Activated CD8-positive, alpha-beta memory T cell treated with anti-CD3 and anti-CD28 coated beads, Interleukin-2, amount 10 ng/mL, durations not matched to agents 7 days and 5 days (primary cell): Measurements from ENCODE around the gene MYOM1. TPM values are rescaled to one million over a fixed set of nuclear protein-coding genes. Genes with fewer than 3 reads are reported as not detected.
A peak's percentile ranks its signal among the peaks of the same experiment; 100 is the strongest.
"Not testable (repeated sequence)": the region's sequence is repeated elsewhere in the genome, so short reads cannot be mapped to it uniquely, and the experiment has no call there.

Experiments used
- ATAC-seq: fragments of 150-1000 bp; cut with Tn5 transposase; one replicate; pipeline ENCODE4 v1.10.0; 2021; ENCODE audit warnings: moderate library complexity
- CTCF ChIA-PET: fragments of 350-600 bp; sonication (Branson Sonifier 250); formaldehyde crosslinking; loops from one replicate; lab custom pipeline; 2021; ENCODE audit warnings: antibody characterized with exemption; lab: Charles Lee
- DNase-seq: peaks from one replicate; pipeline ENCODE4 v3.0.0-alpha.2; 2020
- H3K27ac Mint-ChIP-seq: one replicate; pipeline ENCODE4 v1.8.0; 2021; ENCODE audit warnings: mild to moderate bottlenecking, mixed read lengths
- H3K27me3 Mint-ChIP-seq: one replicate; pipeline ENCODE4 v1.8.0; 2021; ENCODE audit warnings: mixed read lengths
- H3K36me3 Mint-ChIP-seq: one replicate; pipeline ENCODE4 v1.8.0; 2021; ENCODE audit warnings: mild to moderate bottlenecking, mixed read lengths
- H3K4me1 Mint-ChIP-seq: one replicate; pipeline ENCODE4 v1.8.0; 2021; ENCODE audit warnings: mixed read lengths
- H3K4me3 Mint-ChIP-seq: one replicate; pipeline ENCODE4 v1.8.0; 2021; ENCODE audit warnings: mild to moderate bottlenecking, moderate library complexity, mixed read lengths
- H3K9me3 Mint-ChIP-seq: one replicate; pipeline ENCODE4 v1.8.0; 2022; ENCODE audit warnings: low read depth, mixed read lengths
- total RNA-seq, 2 experiments: library from RNA; stranded (reverse); gene quantifications; one replicate each; pipeline ENCODE4 v1.2.3, GENCODE V29; 2021

MYOM1 gene
- total RNA-seq, 2 experiments from 2014 or later: 1.6 to 3.8 TPM

GRCh38 chr18:3084206-3084605 lies 135.6 kb downstream of the MYOM1 start:
- no peak for ATAC-seq
- no peak for DNase-seq
- peaks cover 3% of the 10 kb centered on the region for H3K4me1 Mint-ChIP-seq
- H3K4me3 Mint-ChIP-seq: no peak overlapping the region
- no peaks in the 10 kb centered on the region for H3K9me3 Mint-ChIP-seq
- no peak overlapping the region for H3K27ac Mint-ChIP-seq
- CTCF ChIA-PET: interaction anchor here (1.3 kb wide), 1 partner anchor 21 kb away, joined by 6 read pairs; no protein-coding TSS in a partner anchor
- no peaks in the 10 kb centered on the region for H3K27me3 Mint-ChIP-seq
- H3K36me3 Mint-ChIP-seq: no peaks in the 10 kb centered on the region

GRCh38 chr18:3083766-3084165 lies 136.0 kb downstream of the MYOM1 start:
- Mint-ChIP-seq H3K9me3 (no peaks in the 10 kb centered on the region), H3K4me1 (peaks cover 3% of the 10 kb centered on the region), H3K27ac (no peak overlapping the region), H3K4me3 (no peak overlapping the region), H3K36me3 (no peaks in the 10 kb centered on the region), H3K27me3 (no peaks in the 10 kb centered on the region)
- CTCF ChIA-PET: interaction anchor here (1.3 kb wide), 1 partner anchor 21 kb away, joined by 6 read pairs; no protein-coding TSS in a partner anchor
- DNase-seq: no peak
- ATAC-seq: no peak

- CTCF ChIA-PET: interaction anchor here (1.2 to 2.1 kb wide), 2 partner anchors 20 to 47 kb away, joined by 3 to 6 read pairs; no protein-coding TSS in a partner anchor
- Mint-ChIP-seq H3K36me3 (no peaks in the 10 kb centered on the region), H3K4me1 (no peaks in the 10 kb centered on the region), H3K4me3 (no peak overlapping the region), H3K27me3 (no peaks in the 10 kb centered on the region), H3K9me3 (no peaks in the 10 kb centered on the region), H3K27ac (no peak overlapping the region)
- DNase-seq (no peak), ATAC-seq (no peak)
Measured at GRCh38 chr18:3081584-3081991, 138.2 kb downstream of the MYOM1 start.

- DNase-seq (no peak), ATAC-seq (no peak)
- Mint-ChIP-seq H3K4me3 (no peak overlapping the region), H3K27ac (no peak overlapping the region), H3K36me3 (no peaks in the 10 kb centered on the region), H3K4me1 (no peaks in the 10 kb centered on the region), H3K27me3 (no peaks in the 10 kb centered on the region), H3K9me3 (no peaks in the 10 kb centered on the region)
- CTCF ChIA-PET: interaction anchor here (0.7 to 6.2 kb wide), 3 partner anchors 16 to 85 kb away, joined by 3 to 56 read pairs (median 3); no protein-coding TSS in a partner anchor
Measured at GRCh38 chr18:3079653-3080052, 140.1 kb downstream of the MYOM1 start.

GRCh38 chr18:3075491-3075890 lies 144.3 kb downstream of the MYOM1 start:
- CTCF ChIA-PET: interaction anchor here (1.3 to 6.2 kb wide), 4 partner anchors 12 to 170 kb away, joined by 3 to 56 read pairs (median 8); no protein-coding TSS in a partner anchor
- peaks cover 9% of the 10 kb centered on the region for H3K4me1 Mint-ChIP-seq
- H3K9me3 Mint-ChIP-seq: no peaks in the 10 kb centered on the region
- no peak overlapping the region for H3K4me3 Mint-ChIP-seq
- no peaks in the 10 kb centered on the region for H3K36me3 Mint-ChIP-seq
- ATAC-seq (no peak), DNase-seq (peak; percentile 25)
- H3K27ac Mint-ChIP-seq: no peak overlapping the region
- H3K27me3 Mint-ChIP-seq: no peaks in the 10 kb centered on the region

- H3K36me3 Mint-ChIP-seq: no peaks in the 10 kb centered on the region
- peaks cover 19% of the 10 kb centered on the region for H3K4me1 Mint-ChIP-seq
- no peak for ATAC-seq
- H3K27me3 Mint-ChIP-seq: no peaks in the 10 kb centered on the region
- CTCF ChIA-PET: interaction anchor here (1.2 to 6.2 kb wide), 6 partner anchors 10 to 141 kb away, joined by 3 to 56 read pairs (median 6); no protein-coding TSS in a partner anchor
- DNase-seq: peak; percentile 37
- no peaks in the 10 kb centered on the region for H3K9me3 Mint-ChIP-seq
- no peak overlapping the region for H3K27ac Mint-ChIP-seq
- no peak overlapping the region for H3K4me3 Mint-ChIP-seq
Measured at GRCh38 chr18:3074087-3074486, 145.7 kb downstream of the MYOM1 start.

- peak; percentile 34 for DNase-seq
- H3K27ac Mint-ChIP-seq, ATAC-seq, H3K36me3 Mint-ChIP-seq, H3K9me3 Mint-ChIP-seq, H3K4me3 Mint-ChIP-seq, H3K27me3 Mint-ChIP-seq: not testable (repeated sequence)
- CTCF ChIA-PET: interaction anchor here (1.6 to 6.2 kb wide), 6 partner anchors 10 to 79 kb away, joined by 5 to 56 read pairs (median 8); no protein-coding TSS in a partner anchor
- H3K4me1 Mint-ChIP-seq: peaks cover 24% of the 10 kb centered on the region
Measured at GRCh38 chr18:3073353-3073752, 146.4 kb downstream of the MYOM1 start.

- Mint-ChIP-seq H3K27me3 (no peaks in the 10 kb centered on the region), H3K27ac (no peak overlapping the region), H3K4me3 (no peak overlapping the region), H3K4me1 (peaks cover 40% of the 10 kb centered on the region), H3K9me3 (no peaks in the 10 kb centered on the region), H3K36me3 (no peaks in the 10 kb centered on the region)
- ATAC-seq (no peak), DNase-seq (peak; percentile 33)
- CTCF ChIA-PET: interaction anchor here (0.6 to 2.4 kb wide), 2 partner anchors 9 to 286 kb away, joined by 3 to 24 read pairs; no protein-coding TSS in a partner anchor
Measured at GRCh38 chr18:3071676-3072075, 148.1 kb downstream of the MYOM1 start.

- DNase-seq (peak; percentile 35), ATAC-seq (peak; percentile 54)
- Mint-ChIP-seq H3K27me3 (no peaks in the 10 kb centered on the region), H3K4me3 (peak overlapping the region; percentile 33), H3K4me1 (peaks cover 45% of the 10 kb centered on the region), H3K36me3 (no peaks in the 10 kb centered on the region), H3K9me3 (no peaks in the 10 kb centered on the region), H3K27ac (peak overlapping the region; percentile 65)
- CTCF ChIA-PET: interaction anchor here (0.7 to 1.0 kb wide), 2 partner anchors 82 kb away, joined by 3 to 4 read pairs; no protein-coding TSS in a partner anchor
Measured at GRCh38 chr18:3069671-3070433, 149.9 kb downstream of the MYOM1 start.

- Mint-ChIP-seq H3K27ac (peak overlapping the region; percentile 87), H3K9me3 (no peaks in the 10 kb centered on the region), H3K4me1 (peaks cover 46% of the 10 kb centered on the region), H3K4me3 (peak overlapping the region; percentile 72), H3K36me3 (no peaks in the 10 kb centered on the region), H3K27me3 (no peaks in the 10 kb centered on the region)
- CTCF ChIA-PET: no interaction called here
- DNase-seq: peak; percentile 41
- ATAC-seq: peak; percentile 38
Measured at GRCh38 chr18:3067722-3068121, 152.0 kb downstream of the MYOM1 start.

- ATAC-seq: no peak
- peak overlapping the region; percentile 87 for H3K27ac Mint-ChIP-seq
- no peaks in the 10 kb centered on the region for H3K9me3 Mint-ChIP-seq
- CTCF ChIA-PET: interaction anchor here (6.8 to 8.9 kb wide), 2 partner anchors 9 to 70 kb away, joined by 56 to 258 read pairs; no protein-coding TSS in a partner anchor
- peak overlapping the region; percentile 72 for H3K4me3 Mint-ChIP-seq
- H3K4me1 Mint-ChIP-seq: peaks cover 49% of the 10 kb centered on the region
- H3K27me3 Mint-ChIP-seq: no peaks in the 10 kb centered on the region
- DNase-seq: peak; percentile 42
- H3K36me3 Mint-ChIP-seq: no peaks in the 10 kb centered on the region
Measured at GRCh38 chr18:3067165-3067661, 152.6 kb downstream of the MYOM1 start.

GRCh38 chr18:3066341-3067110 lies 153.2 kb downstream of the MYOM1 start:
- no peaks in the 10 kb centered on the region for H3K36me3 Mint-ChIP-seq
- peak overlapping the region; percentile 72 for H3K4me3 Mint-ChIP-seq
- H3K27ac Mint-ChIP-seq: peak overlapping the region; percentile 87
- ATAC-seq (no peak), DNase-seq (peak; percentile 40)
- CTCF ChIA-PET: interaction anchor here (1.0 to 8.9 kb wide), 7 partner anchors 10 to 87 kb away, joined by 3 to 258 read pairs (median 4); no protein-coding TSS in a partner anchor
- no peaks in the 10 kb centered on the region for H3K27me3 Mint-ChIP-seq
- H3K9me3 Mint-ChIP-seq: no peaks in the 10 kb centered on the region
- H3K4me1 Mint-ChIP-seq: peaks cover 56% of the 10 kb centered on the region

- H3K9me3 Mint-ChIP-seq, H3K36me3 Mint-ChIP-seq, ATAC-seq, H3K4me3 Mint-ChIP-seq, H3K27ac Mint-ChIP-seq, H3K27me3 Mint-ChIP-seq: not testable (repeated sequence)
- CTCF ChIA-PET: interaction anchor here (0.7 to 8.9 kb wide), 24 partner anchors 8 to 316 kb away, joined by 3 to 258 read pairs (median 8); partner anchors contain the start of gene MYL12A
- DNase-seq: peak; percentile 19
- H3K4me1 Mint-ChIP-seq: peaks cover 69% of the 10 kb centered on the region
Measured at GRCh38 chr18:3063766-3064165, 156.0 kb downstream of the MYOM1 start.
